ENCODE measurements around the gene KLHL35.

- TF ChIP-seq, protein P1, sequence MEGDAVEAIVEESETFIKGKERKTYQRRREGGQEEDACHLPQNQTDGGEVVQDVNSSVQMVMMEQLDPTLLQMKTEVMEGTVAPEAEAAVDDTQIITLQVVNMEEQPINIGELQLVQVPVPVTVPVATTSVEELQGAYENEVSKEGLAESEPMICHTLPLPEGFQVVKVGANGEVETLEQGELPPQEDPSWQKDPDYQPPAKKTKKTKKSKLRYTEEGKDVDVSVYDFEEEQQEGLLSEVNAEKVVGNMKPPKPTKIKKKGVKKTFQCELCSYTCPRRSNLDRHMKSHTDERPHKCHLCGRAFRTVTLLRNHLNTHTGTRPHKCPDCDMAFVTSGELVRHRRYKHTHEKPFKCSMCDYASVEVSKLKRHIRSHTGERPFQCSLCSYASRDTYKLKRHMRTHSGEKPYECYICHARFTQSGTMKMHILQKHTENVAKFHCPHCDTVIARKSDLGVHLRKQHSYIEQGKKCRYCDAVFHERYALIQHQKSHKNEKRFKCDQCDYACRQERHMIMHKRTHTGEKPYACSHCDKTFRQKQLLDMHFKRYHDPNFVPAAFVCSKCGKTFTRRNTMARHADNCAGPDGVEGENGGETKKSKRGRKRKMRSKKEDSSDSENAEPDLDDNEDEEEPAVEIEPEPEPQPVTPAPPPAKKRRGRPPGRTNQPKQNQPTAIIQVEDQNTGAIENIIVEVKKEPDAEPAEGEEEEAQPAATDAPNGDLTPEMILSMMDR (IDR thresholded peaks at IDR 0.05): no peak
- TF ChIP-seq ZFX (IDR thresholded peaks at IDR 0.05; ENCODE audit: borderline replicate concordance): no peak
Observed at GRCh38 chr11:75427181-75427580, 5.8 kb downstream of the KLHL35 start.
